Fibroblast of lung (primary cell): ENCODE results near the gene OR5H1. TPM values are rescaled to one million over a fixed set of nuclear protein-coding genes. Genes with fewer than 3 reads are reported as not detected.

Experiments
- DNase-seq, 2 donors: peaks; one replicate each; pipeline versions ENCODE4 v3.0.0 to v3.0.0-alpha.2; 2010; ENCODE audit warnings: low read depth in 2 of 2
- H2AFZ ChIP-seq: 2 replicates; pipeline ENCODE4 v1.5.1; 2012; ENCODE audit warnings: low read length, control low read depth, inconsistent platforms
- H3K27ac ChIP-seq: 2 replicates; pipeline ENCODE4 v1.5.1; 2011; ENCODE audit warnings: low read length, control low read depth; ENCODE audit not compliant: insufficient read depth
- H3K27me3 ChIP-seq: 2 replicates; pipeline ENCODE4 v1.5.1; 2011; ENCODE audit warnings: mild to moderate bottlenecking, low read length; ENCODE audit not compliant: control insufficient read depth, insufficient read depth
- H3K36me3 ChIP-seq: 2 replicates; pipeline ENCODE4 v1.5.1; 2011; ENCODE audit warnings: low read length; ENCODE audit not compliant: control insufficient read depth, insufficient read depth
- H3K4me1 ChIP-seq: 2 replicates; pipeline ENCODE4 v1.5.1; 2011; ENCODE audit warnings: low read length; ENCODE audit not compliant: control insufficient read depth, insufficient read depth; ENCODE audit errors: extremely low read depth
- H3K4me2 ChIP-seq: 2 replicates; pipeline ENCODE4 v1.5.1; 2011; ENCODE audit warnings: low read length, control low read depth; ENCODE audit not compliant: insufficient read depth; ENCODE audit errors: extremely low read depth
- H3K4me3 ChIP-seq, 4 experiments: fragments of 200-600 bp in 1 of 4; sonication (generic) in 1 of 4; replicated peaks in 1 of 4; 2 replicates each; pipeline ENCODE4 v1.5.1; 2011 to 2016; ENCODE audit warnings: low read length in 4 of 4, low read depth in 3 of 4, mild to moderate bottlenecking in 3 of 4, control low read depth in 2 of 4, inconsistent platforms in 1 of 4, mixed read lengths in 1 of 4; ENCODE audit not compliant: insufficient read depth in 1 of 4; ENCODE audit errors: control extremely low read depth in 1 of 4
- H3K79me2 ChIP-seq: 2 replicates; pipeline ENCODE4 v1.5.1; 2012; ENCODE audit warnings: mild to moderate bottlenecking, low read length, inconsistent platforms; ENCODE audit not compliant: control insufficient read depth, insufficient read depth
- H3K9ac ChIP-seq: 2 replicates; pipeline ENCODE4 v1.5.1; 2011; ENCODE audit warnings: mild to moderate bottlenecking, low read length, control low read depth; ENCODE audit not compliant: insufficient read depth
- H3K9me3 ChIP-seq: 2 replicates; pipeline ENCODE4 v1.5.1; 2012; ENCODE audit warnings: low read depth, low read length; ENCODE audit not compliant: control insufficient read depth, insufficient read depth
- H4K20me1 ChIP-seq: 2 replicates; pipeline ENCODE4 v1.5.1; 2011; ENCODE audit warnings: low read length; ENCODE audit not compliant: control insufficient read depth, insufficient read depth; ENCODE audit errors: extremely low read depth
- CTCF ChIP-seq, 2 donors: IDR thresholded peaks in 1 of 2; conservative IDR thresholded peaks in 1 of 2; 1 replicate in 1 of 2; 2 replicates in 1 of 2; pipeline ENCODE4 v1.5.1; 2011 to 2012; ENCODE audit warnings: low read length in 2 of 2, control low read depth in 1 of 2, inconsistent platforms in 1 of 2, low read depth in 1 of 2, mild to moderate bottlenecking in 1 of 2
- EZH2 ChIP-seq: IDR thresholded peaks from 2 replicates; pipeline ENCODE4 v1.5.1; 2012; ENCODE audit warnings: low read length, control low read depth, mild to moderate bottlenecking; ENCODE audit errors: missing control alignments
- polyA minus RNA-seq: library from RNA; depleted of rRNA, polyadenylated mRNA; stranded (reverse); fragments of >200 nt; gene quantifications from 2 replicates; pipeline ENCODE4 v1.2.3, GENCODE V29; 2011; ENCODE audit warnings: low replicate concordance
- polyA plus RNA-seq, 2 donors: library from polyadenylated mRNA; depleted of rRNA in 1 of 2; stranded (reverse) in 1 of 2; unstranded in 1 of 2; fragments of >200 nt; gene quantifications; 2 replicates each; pipeline ENCODE4 v1.2.1, GENCODE V29; 2011 to 2012; ENCODE audit warnings: missing spikeins in 1 of 2
- total RNA-seq: library from RNA; depleted of rRNA; stranded (reverse); fragments of >200 nt; gene quantifications from 2 replicates; pipeline ENCODE4 v1.2.1, GENCODE V29; 2014

OR5H1 gene
- total RNA-seq (not detected in 2 replicates), polyA plus RNA-seq (not detected in 2 replicates), polyA minus RNA-seq (not detected in 2 replicates)
- not detected in 2 replicates for polyA plus RNA-seq (2012)

GRCh38 chr3:98130421-98130820 is at the start of gene OR5H1:
TSS of gene OR5H1 (plus strand) at chr3:98130721. CDS start at chr3:98132698, 1,977 bp downstream.
- H3K4me1 ChIP-seq: no peaks in the 10 kb centered on the region
- H4K20me1 ChIP-seq: no peaks in the 10 kb centered on the region
- TF ChIP-seq EZH2 (no peak), CTCF (conservative IDR thresholded peaks at IDR 0.05 in 1 of 2, IDR thresholded peaks at IDR 0.05 in 1 of 2; ENCODE audit: low read depth in 1 of 2, low read length in 2 of 2) (no peak)
- no peaks in the 10 kb centered on the region for H3K27me3 ChIP-seq
- H3K4me2 ChIP-seq: no peak within 1 kb of the TSS
- DNase-seq: no peak
- no peak within 1 kb of the TSS for H2AFZ ChIP-seq
- H3K9ac ChIP-seq: no peak within 1 kb of the TSS
- H3K9me3 ChIP-seq: no peaks in the 10 kb centered on the region
- no peaks in the 10 kb centered on the region for H3K79me2 ChIP-seq
- no peak within 1 kb of the TSS for H3K4me3 ChIP-seq
- H3K36me3 ChIP-seq: no peaks in the 10 kb centered on the region
- no peak within 1 kb of the TSS for H3K27ac ChIP-seq

DNA sequence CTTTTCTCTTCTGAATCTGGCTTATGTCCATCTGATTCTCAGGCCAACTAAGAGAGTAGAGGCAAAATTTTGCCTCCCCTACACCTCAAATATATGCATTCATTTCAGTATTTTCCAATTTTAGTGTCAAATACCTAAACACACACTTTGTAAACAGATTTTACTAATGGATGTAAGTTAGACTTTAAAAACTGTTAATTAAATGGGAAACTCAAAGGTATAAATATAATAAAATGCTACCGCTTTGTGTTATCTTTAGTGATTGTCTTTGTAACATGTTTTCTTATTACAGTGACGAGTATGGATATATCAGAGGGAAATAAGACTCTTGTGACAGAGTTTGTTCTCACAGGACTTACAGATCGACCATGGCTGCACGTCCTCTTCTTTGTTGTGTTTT is 43.6 kb upstream of the OR5H1 start, which contains the start of gene OR5AC2:
OR5AC2 (plus strand) TSS at position 301 of the 400 bp plus-strand sequence; CDS start at position 301, 0 bp downstream.
- Histone ChIP-seq H3K4me1 (no peaks in the 10 kb centered on the region), H3K4me2 (no peak within 1 kb of the TSS), H3K27ac (no peak within 1 kb of the TSS), H3K9me3 (no peaks in the 10 kb centered on the region), H2AFZ (no peak within 1 kb of the TSS), H3K79me2 (no peaks in the 10 kb centered on the region), H4K20me1 (no peaks in the 10 kb centered on the region), H3K36me3 (no peaks in the 10 kb centered on the region), H3K9ac (no peak within 1 kb of the TSS), H3K4me3 (no peak within 1 kb of the TSS), H3K27me3 (no peaks in the 10 kb centered on the region)
- DNase-seq: no peak
- no peak for TF ChIP-seq CTCF (conservative IDR thresholded peaks at IDR 0.05 in 1 of 2, IDR thresholded peaks at IDR 0.05 in 1 of 2; ENCODE audit: low read depth in 1 of 2, low read length in 2 of 2)
- TF ChIP-seq EZH2: no peak

DNA sequence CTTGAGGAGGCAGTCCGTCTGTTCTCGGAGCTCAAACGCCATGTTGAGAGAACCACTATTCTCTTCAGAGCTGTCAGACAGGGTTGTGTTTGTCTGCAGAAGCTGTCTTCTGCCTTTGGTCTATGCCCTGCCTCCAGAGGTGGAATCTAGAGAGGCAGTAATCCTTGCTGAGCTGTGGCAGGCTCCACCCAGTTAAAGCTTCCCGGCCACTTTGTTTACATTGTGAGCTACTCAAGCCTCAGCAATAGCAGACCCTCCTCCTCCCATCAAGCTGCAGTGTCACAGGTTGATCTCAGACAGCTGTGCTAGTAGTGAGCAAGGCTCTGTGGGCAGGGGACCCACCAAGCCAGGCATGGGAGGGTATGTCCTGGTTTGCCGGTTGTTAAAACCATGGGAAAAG is 34.6 kb upstream of the OR5H1 start:
- no peak overlapping the region for H3K4me2 ChIP-seq
- H3K9ac ChIP-seq: no peak overlapping the region
- H3K9me3 ChIP-seq: no peaks in the 10 kb centered on the region
- H3K27me3 ChIP-seq: no peaks in the 10 kb centered on the region
- H4K20me1 ChIP-seq: no peaks in the 10 kb centered on the region
- no peak overlapping the region for H3K27ac ChIP-seq
- H3K4me3 ChIP-seq: no peak overlapping the region
- no peaks in the 10 kb centered on the region for H3K36me3 ChIP-seq
- DNase-seq: no peak
- no peak overlapping the region for H2AFZ ChIP-seq
- TF ChIP-seq EZH2 (no peak), CTCF (conservative IDR thresholded peaks at IDR 0.05 in 1 of 2, IDR thresholded peaks at IDR 0.05 in 1 of 2; ENCODE audit: low read depth in 1 of 2, low read length in 2 of 2) (no peak)
- H3K79me2 ChIP-seq: no peaks in the 10 kb centered on the region
- H3K4me1 ChIP-seq: no peaks in the 10 kb centered on the region
